ENCODE results near the gene ATP6V1D.

DNA sequence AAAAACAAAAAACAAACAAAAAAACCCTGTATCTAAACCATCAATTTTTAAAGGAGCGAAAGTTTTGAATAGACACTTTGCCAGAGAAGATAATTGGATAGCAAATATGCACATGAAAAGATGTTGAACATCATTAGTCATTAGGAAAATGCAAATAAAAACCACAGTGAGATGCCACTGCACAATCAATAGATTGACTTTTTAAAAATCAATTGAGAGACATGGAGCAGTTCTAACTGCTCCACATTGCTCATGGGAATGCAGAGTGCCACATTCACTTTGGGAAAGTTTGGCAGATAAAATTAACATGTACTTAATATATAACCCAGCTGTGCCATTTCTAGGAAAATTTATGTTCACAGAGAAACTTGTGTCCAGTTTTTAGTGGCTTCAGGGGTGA, 13.2 kb upstream of the ATP6V1D start:
- TF ChIP-seq, protein P1, sequence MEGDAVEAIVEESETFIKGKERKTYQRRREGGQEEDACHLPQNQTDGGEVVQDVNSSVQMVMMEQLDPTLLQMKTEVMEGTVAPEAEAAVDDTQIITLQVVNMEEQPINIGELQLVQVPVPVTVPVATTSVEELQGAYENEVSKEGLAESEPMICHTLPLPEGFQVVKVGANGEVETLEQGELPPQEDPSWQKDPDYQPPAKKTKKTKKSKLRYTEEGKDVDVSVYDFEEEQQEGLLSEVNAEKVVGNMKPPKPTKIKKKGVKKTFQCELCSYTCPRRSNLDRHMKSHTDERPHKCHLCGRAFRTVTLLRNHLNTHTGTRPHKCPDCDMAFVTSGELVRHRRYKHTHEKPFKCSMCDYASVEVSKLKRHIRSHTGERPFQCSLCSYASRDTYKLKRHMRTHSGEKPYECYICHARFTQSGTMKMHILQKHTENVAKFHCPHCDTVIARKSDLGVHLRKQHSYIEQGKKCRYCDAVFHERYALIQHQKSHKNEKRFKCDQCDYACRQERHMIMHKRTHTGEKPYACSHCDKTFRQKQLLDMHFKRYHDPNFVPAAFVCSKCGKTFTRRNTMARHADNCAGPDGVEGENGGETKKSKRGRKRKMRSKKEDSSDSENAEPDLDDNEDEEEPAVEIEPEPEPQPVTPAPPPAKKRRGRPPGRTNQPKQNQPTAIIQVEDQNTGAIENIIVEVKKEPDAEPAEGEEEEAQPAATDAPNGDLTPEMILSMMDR (IDR thresholded peaks at IDR 0.05): no peak
- no peak for TF ChIP-seq ZFX (IDR thresholded peaks at IDR 0.05; ENCODE audit: borderline replicate concordance)

Measured in 22Rv1 (cell line).